A549 (cell line): ENCODE data around the gene MUC4.

Experiments
- CBX8 ChIP-seq: fragments of 200-600 bp; sonication (generic); IDR thresholded peaks from 2 replicates; pipeline ENCODE4 v1.6.1; 2016
- CTCF ChIP-seq: fragments of >200 bp; sonication (Bioruptor Twin); formaldehyde crosslinking; IDR thresholded peaks from 3 replicates; pipeline ENCODE4 v1.5.1; 2016
- POLR2A ChIP-seq: IDR thresholded peaks from 2 replicates; pipeline ENCODE4 v1.6.1; 2012; ENCODE audit warnings: mild to moderate bottlenecking, low read length
- RAD21 ChIP-seq, 2 experiments: fragments of >200 bp in 1 of 2; sonication (Bioruptor Twin) in 1 of 2; formaldehyde crosslinking in 1 of 2; IDR thresholded peaks in 1 of 2; conservative IDR thresholded peaks in 1 of 2; 2 replicates in 1 of 2; 3 replicates in 1 of 2; pipeline ENCODE4 v1.6.1; 2012 to 2018; ENCODE audit warnings: inconsistent platforms in 1 of 2
- RFX5 ChIP-seq: fragments of 450-650 bp; IDR thresholded peaks from 2 replicates; pipeline ENCODE4 v1.7.1; 2014; ENCODE audit warnings: antibody characterized with exemption, mild to moderate bottlenecking, moderate library complexity
- SREBF2 ChIP-seq: fragments of 450-650 bp; IDR thresholded peaks from 2 replicates; pipeline ENCODE4 v1.6.1; 2014; ENCODE audit warnings: mild to moderate bottlenecking, moderate library complexity
- ZSCAN20 ChIP-seq: fragments of 250-450 bp; sonication (Bioruptor Pico); IDR thresholded peaks from 2 replicates; pipeline ENCODE4 v1.8.0; 2022; ENCODE audit warnings: mild to moderate bottlenecking, moderate library complexity
- TF ChIP-seq, protein P1 (sequence below): fragments of 200-600 bp; sonication (generic); IDR thresholded peaks from 2 replicates; pipeline ENCODE4 v1.6.1; 2016; ENCODE audit warnings: antibody characterized with exemption, mild to moderate bottlenecking, moderate library complexity
- TF ChIP-seq, protein P2 (sequence below): fragments of 250-450 bp; sonication (Bioruptor Pico); IDR thresholded peaks from 2 replicates; pipeline ENCODE4 v1.5.0; 2021; ENCODE audit warnings: mild to moderate bottlenecking, moderate library complexity, borderline replicate concordance

DNA sequence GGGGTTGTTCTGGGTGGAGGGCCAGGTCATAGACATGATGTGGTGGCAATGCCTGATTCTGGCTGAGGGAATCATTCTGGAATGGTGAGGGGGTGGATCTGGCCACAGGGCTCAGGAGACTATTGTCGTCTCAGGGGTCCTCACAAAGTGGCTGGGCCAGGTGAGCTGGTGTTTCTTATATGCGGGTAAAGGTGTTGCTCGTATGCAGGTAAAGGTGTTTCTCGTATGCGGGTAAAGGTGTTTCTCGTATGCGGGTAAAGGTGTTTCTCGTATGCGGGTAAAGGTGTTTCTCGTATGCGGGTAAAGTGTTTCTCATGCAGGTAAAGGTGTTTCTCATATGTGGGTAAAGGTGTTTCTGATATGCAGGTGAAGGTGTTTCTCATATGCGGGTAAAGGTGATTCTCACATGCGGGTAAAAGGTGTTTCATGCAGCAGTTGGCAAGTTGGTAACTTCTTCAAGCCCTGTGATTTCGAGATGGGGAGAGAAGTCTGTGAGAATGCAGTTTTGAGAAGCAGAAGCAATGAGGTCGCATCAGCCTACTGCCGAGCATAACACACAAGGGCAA lies 10.5 kb upstream of the MUC4 start:
- TF ChIP-seq, protein P1, sequence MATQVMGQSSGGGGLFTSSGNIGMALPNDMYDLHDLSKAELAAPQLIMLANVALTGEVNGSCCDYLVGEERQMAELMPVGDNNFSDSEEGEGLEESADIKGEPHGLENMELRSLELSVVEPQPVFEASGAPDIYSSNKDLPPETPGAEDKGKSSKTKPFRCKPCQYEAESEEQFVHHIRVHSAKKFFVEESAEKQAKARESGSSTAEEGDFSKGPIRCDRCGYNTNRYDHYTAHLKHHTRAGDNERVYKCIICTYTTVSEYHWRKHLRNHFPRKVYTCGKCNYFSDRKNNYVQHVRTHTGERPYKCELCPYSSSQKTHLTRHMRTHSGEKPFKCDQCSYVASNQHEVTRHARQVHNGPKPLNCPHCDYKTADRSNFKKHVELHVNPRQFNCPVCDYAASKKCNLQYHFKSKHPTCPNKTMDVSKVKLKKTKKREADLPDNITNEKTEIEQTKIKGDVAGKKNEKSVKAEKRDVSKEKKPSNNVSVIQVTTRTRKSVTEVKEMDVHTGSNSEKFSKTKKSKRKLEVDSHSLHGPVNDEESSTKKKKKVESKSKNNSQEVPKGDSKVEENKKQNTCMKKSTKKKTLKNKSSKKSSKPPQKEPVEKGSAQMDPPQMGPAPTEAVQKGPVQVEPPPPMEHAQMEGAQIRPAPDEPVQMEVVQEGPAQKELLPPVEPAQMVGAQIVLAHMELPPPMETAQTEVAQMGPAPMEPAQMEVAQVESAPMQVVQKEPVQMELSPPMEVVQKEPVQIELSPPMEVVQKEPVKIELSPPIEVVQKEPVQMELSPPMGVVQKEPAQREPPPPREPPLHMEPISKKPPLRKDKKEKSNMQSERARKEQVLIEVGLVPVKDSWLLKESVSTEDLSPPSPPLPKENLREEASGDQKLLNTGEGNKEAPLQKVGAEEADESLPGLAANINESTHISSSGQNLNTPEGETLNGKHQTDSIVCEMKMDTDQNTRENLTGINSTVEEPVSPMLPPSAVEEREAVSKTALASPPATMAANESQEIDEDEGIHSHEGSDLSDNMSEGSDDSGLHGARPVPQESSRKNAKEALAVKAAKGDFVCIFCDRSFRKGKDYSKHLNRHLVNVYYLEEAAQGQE, result no peak
- no peak for TF ChIP-seq CTCF
- TF ChIP-seq RFX5, result no peak
- TF ChIP-seq, protein P2, sequence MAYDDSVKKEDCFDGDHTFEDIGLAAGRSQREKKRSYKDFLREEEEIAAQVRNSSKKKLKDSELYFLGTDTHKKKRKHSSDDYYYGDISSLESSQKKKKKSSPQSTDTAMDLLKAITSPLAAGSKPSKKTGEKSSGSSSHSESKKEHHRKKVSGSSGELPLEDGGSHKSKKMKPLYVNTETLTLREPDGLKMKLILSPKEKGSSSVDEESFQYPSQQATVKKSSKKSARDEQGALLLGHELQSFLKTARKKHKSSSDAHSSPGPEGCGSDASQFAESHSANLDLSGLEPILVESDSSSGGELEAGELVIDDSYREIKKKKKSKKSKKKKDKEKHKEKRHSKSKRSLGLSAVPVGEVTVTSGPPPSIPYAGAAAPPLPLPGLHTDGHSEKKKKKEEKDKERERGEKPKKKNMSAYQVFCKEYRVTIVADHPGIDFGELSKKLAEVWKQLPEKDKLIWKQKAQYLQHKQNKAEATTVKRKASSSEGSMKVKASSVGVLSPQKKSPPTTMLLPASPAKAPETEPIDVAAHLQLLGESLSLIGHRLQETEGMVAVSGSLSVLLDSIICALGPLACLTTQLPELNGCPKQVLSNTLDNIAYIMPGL, result no peak
- no peak for TF ChIP-seq RAD21 (conservative IDR thresholded peaks at IDR 0.05 in 1 of 2, IDR thresholded peaks at IDR 0.05 in 1 of 2)
- TF ChIP-seq ZSCAN20 (CRISPR knock-in tag), result no peak
- no peak for TF ChIP-seq SREBF2
- no peak for TF ChIP-seq CBX8
- no peak for TF ChIP-seq POLR2A
